SK-N-SH (cell line): Measurements from ENCODE around the gene KRT4. TPM values are rescaled to one million over a fixed set of nuclear protein-coding genes. Genes with fewer than 3 reads are reported as not detected.

Source experiments
- CTCF ChIA-PET: fragments of 300-600, 350-600 bp; formaldehyde crosslinking; extraction: SDS; loops from one replicate; lab custom pipeline; 2021; lab: Yijun Ruan, JAX
- POLR2A ChIA-PET: fragments of 350-600 bp; sonication (Branson Sonifier 250); formaldehyde crosslinking; extraction: SDS; loops from one replicate; lab custom pipeline; 2020; ENCODE audit warnings: antibody characterized with exemption, inconsistent platforms; lab: Yijun Ruan, JAX
- DNase-seq: peaks from one replicate; pipeline ENCODE4 v3.0.0; 2012
- H2AFZ ChIP-seq: fragments of 200-600 bp; sonication (generic); 2 replicates; pipeline ENCODE4 v1.8.1; 2016; ENCODE audit warnings: antibody characterized with exemption, mild to moderate bottlenecking, low read depth
- H3F3A ChIP-seq: fragments of 200-600 bp; sonication (generic); replicated peaks from 2 replicates; pipeline ENCODE3; 2016; ENCODE audit warnings: antibody characterized with exemption, mild to moderate bottlenecking; ENCODE audit not compliant: insufficient read depth
- H3K27ac ChIP-seq, 2 experiments: fragments of 200-500 bp in 1 of 2; fragments of 200-600 bp in 1 of 2; sonication (Bioruptor generic) in 1 of 2; sonication (generic), shearing (Covaris generic) in 1 of 2; 2 replicates each; pipeline versions ENCODE4 v1.5.1 to v1.6.1; 2014 to 2016; ENCODE audit warnings: low read depth in 2 of 2, inconsistent platforms in 1 of 2, low read length in 1 of 2, mild to moderate bottlenecking in 1 of 2, mixed read lengths in 1 of 2
- H3K27me3 ChIP-seq: fragments of 200-600 bp; sonication (generic), shearing (Covaris generic); 2 replicates; pipeline ENCODE4 v1.6.1; 2016; ENCODE audit warnings: mixed run types; ENCODE audit not compliant: insufficient read depth
- H3K36me3 ChIP-seq, 2 experiments: fragments of 200-500 bp in 1 of 2; fragments of 200-600 bp in 1 of 2; sonication (Bioruptor generic) in 1 of 2; sonication (generic) in 1 of 2; replicated peaks in 1 of 2; 2 replicates each; pipeline versions ENCODE3 to v1.5.1; 2014 to 2016; ENCODE audit warnings: low read length in 1 of 2, mild to moderate bottlenecking in 1 of 2; ENCODE audit not compliant: insufficient read depth in 2 of 2, control insufficient read depth in 1 of 2
- H3K4me1 ChIP-seq, 2 experiments: fragments of 200-500 bp in 1 of 2; fragments of 200-600 bp in 1 of 2; sonication (Bioruptor generic) in 1 of 2; sonication (generic), shearing (Covaris generic) in 1 of 2; 2 replicates each; pipeline versions ENCODE4 v1.5.1 to v1.6.1; 2014 to 2016; ENCODE audit warnings: low read depth in 1 of 2, low read length in 1 of 2, mixed run types in 1 of 2; ENCODE audit not compliant: insufficient read depth in 2 of 2, control insufficient read depth in 1 of 2
- H3K4me2 ChIP-seq: fragments of 200-600 bp; sonication (generic), shearing (Covaris generic); 2 replicates; pipeline ENCODE4 v1.6.1; 2017; ENCODE audit warnings: mixed run types
- H3K4me3 ChIP-seq, 2 experiments: fragments of 200-500 bp in 1 of 2; fragments of 200-600 bp in 1 of 2; sonication (Bioruptor generic) in 1 of 2; sonication (generic), shearing (Covaris generic) in 1 of 2; 2 replicates each; pipeline versions ENCODE4 v1.5.1 to v1.8.1; 2014 to 2016; ENCODE audit warnings: low read depth in 2 of 2, inconsistent platforms in 1 of 2, low read length in 1 of 2, mild to moderate bottlenecking in 1 of 2, mixed read lengths in 1 of 2, moderate library complexity in 1 of 2
- H3K79me2 ChIP-seq: fragments of 200-600 bp; sonication (generic); 2 replicates; pipeline ENCODE4 v1.8.1; 2017; ENCODE audit warnings: mild to moderate bottlenecking; ENCODE audit not compliant: insufficient read depth
- H3K9ac ChIP-seq: fragments of 200-600 bp; sonication (generic); 2 replicates; pipeline ENCODE4 v1.6.1; 2017; ENCODE audit warnings: mixed run types
- H3K9me2 ChIP-seq: fragments of 200-600 bp; sonication (generic); 2 replicates; pipeline ENCODE4 v1.6.1; 2017; ENCODE audit warnings: mixed run types
- H3K9me3 ChIP-seq: fragments of 200-600 bp; sonication (generic); 2 replicates; pipeline ENCODE4 v1.6.1; 2017; ENCODE audit warnings: mixed run types, mild to moderate bottlenecking, moderate library complexity
- H4K20me1 ChIP-seq: fragments of 200-600 bp; sonication (generic); 2 replicates; pipeline ENCODE4 v1.6.1; 2017; ENCODE audit warnings: mild to moderate bottlenecking, mixed run types; ENCODE audit not compliant: insufficient read depth
- CHD2 ChIP-seq: fragments of 150-350 bp; IDR thresholded peaks from 2 replicates; pipeline ENCODE4 v1.6.1; 2018; ENCODE audit warnings: low read length; ENCODE audit not compliant: partially characterized antibody
- CTCF ChIP-seq: fragments of 200-600 bp; sonication (generic); IDR thresholded peaks from 2 replicates; pipeline ENCODE4 v1.6.1; 2017; ENCODE audit warnings: antibody characterized with exemption, mild to moderate bottlenecking, moderate library complexity
- EP300 ChIP-seq, 2 experiments: IDR thresholded peaks; 2 replicates each; pipeline versions ENCODE4 v1.4.0 to v1.6.1; 2012; ENCODE audit warnings: borderline replicate concordance in 1 of 2, low read depth in 1 of 2, low read length in 1 of 2
- FOXJ3 ChIP-seq: sonication (generic); formaldehyde crosslinking; IDR thresholded peaks from 2 replicates; pipeline ENCODE4 v1.5.1; 2020; ENCODE audit warnings: mild to moderate bottlenecking, missing genetic modification reagents
- GATA2 ChIP-seq: sonication (generic); formaldehyde crosslinking; IDR thresholded peaks from 2 replicates; pipeline ENCODE4 v1.5.0; 2020; ENCODE audit warnings: mild to moderate bottlenecking, missing genetic modification reagents
- JUND ChIP-seq: IDR thresholded peaks from 2 replicates; pipeline ENCODE4 v1.4.0; 2012
- MEF2A ChIP-seq: IDR thresholded peaks from 2 replicates; pipeline ENCODE4 v1.4.0; 2012; ENCODE audit warnings: low read depth, borderline replicate concordance
- MXI1 ChIP-seq: IDR thresholded peaks from 2 replicates; pipeline ENCODE4 v1.6.1; 2012; ENCODE audit warnings: mild to moderate bottlenecking, low read depth, low read length, improper control_type of control experiment
- NRF1 ChIP-seq: IDR thresholded peaks from 2 replicates; pipeline ENCODE4 v1.6.1; 2012; ENCODE audit warnings: low read depth, mild to moderate bottlenecking, low read length
- PBX3 ChIP-seq: IDR thresholded peaks from 2 replicates; pipeline ENCODE4; 2012
- POLR2AphosphoS5 ChIP-seq: IDR thresholded peaks from 2 replicates; pipeline ENCODE4 v1.6.1; 2012; ENCODE audit warnings: low read depth, low read length
- RAD21 ChIP-seq: IDR thresholded peaks from 2 replicates; pipeline ENCODE4 v1.6.1; 2012; ENCODE audit warnings: mild to moderate bottlenecking, low read length
- REST ChIP-seq: IDR thresholded peaks from 2 replicates; pipeline ENCODE4 v1.6.1; 2012; ENCODE audit warnings: mild to moderate bottlenecking, low read depth, low read length, moderate library complexity
- RXRA ChIP-seq: IDR thresholded peaks from 2 replicates; pipeline ENCODE4 v1.4.0; 2012; ENCODE audit warnings: low read depth, mild to moderate bottlenecking, borderline replicate concordance
- SMC3 ChIP-seq: IDR thresholded peaks from 2 replicates; pipeline ENCODE4 v1.6.1; 2012; ENCODE audit warnings: low read depth, low read length, improper control_type of control experiment
- TCF12 ChIP-seq: IDR thresholded peaks from 2 replicates; pipeline ENCODE4 v1.4.0; 2012
- TEAD4 ChIP-seq: IDR thresholded peaks from 2 replicates; pipeline ENCODE4 v1.4.0; 2012; ENCODE audit warnings: mild to moderate bottlenecking, borderline replicate concordance; ENCODE audit not compliant: insufficient read depth
- USF2 ChIP-seq: fragments of 150-350 bp; IDR thresholded peaks from 2 replicates; pipeline ENCODE4 v1.6.1; 2017; ENCODE audit warnings: antibody characterized with exemption, low read length, low read depth, borderline replicate concordance
- ZBTB33 ChIP-seq: IDR thresholded peaks from 2 replicates; pipeline ENCODE4 v1.4.0; 2012; ENCODE audit warnings: low read depth, borderline replicate concordance
- WGBS: methylation state at CpG from one replicate; pipeline ENCODE4 v1.1.6; 2017; ENCODE audit warnings: low lambda C conversion rate; 5-methylcytosine and 5-hydroxymethylcytosine counted together
- polyA plus RNA-seq, 3 experiments: library from polyadenylated mRNA; depleted of rRNA; stranded (reverse); fragments of >200 nt; gene quantifications; 2 replicates each; pipeline ENCODE4 v1.2.3, GENCODE V29; 2012

KRT4 gene
- polyA plus RNA-seq, 1 of the 3 experiments (the other 2 are of a cell fraction): not detected

- no peak for TF ChIP-seq REST
- TF ChIP-seq PBX3: no peak
- TF ChIP-seq EP300 (IDR thresholded peaks at IDR 0.05; ENCODE audit: borderline replicate concordance in 1 of 2, low read depth in 1 of 2, low read length in 1 of 2): no peak
Measured at GRCh38 chr12:52788876-52789636, 24.9 kb downstream of the KRT4 start (continued).

- Histone ChIP-seq H3K9me3 (no peaks in the 10 kb centered on the region), H3K9ac (no peak overlapping the region), H3K27me3 (peaks cover 21% of the 10 kb centered on the region; the same call in 1 of the 2 replicates), H3K9me2 (no peaks in the 10 kb centered on the region), H3K79me2 (no peaks in the 10 kb centered on the region), H3K36me3 (no peaks in the 10 kb centered on the region), H3K27ac (no peak overlapping the region), H2AFZ (no peak overlapping the region), H3K4me3 (no peak overlapping the region), H3F3A (no peaks in the 10 kb centered on the region), H3K4me2 (no peak overlapping the region), H4K20me1 (no peaks in the 10 kb centered on the region), H3K4me1 (no peaks in the 10 kb centered on the region)
- ChIA-PET POLR2A (no interaction called here), CTCF (no interaction called here)
- TF ChIP-seq SMC3 (no peak), MXI1 (no peak), JUND (no peak), RAD21 (no peak), RXRA (no peak), TCF12 (no peak), POLR2AphosphoS5 (no peak), CHD2 (no peak), TEAD4 (no peak), CTCF (no peak), GATA2 (no peak), USF2 (no peak), MEF2A (no peak), NRF1 (no peak), ZBTB33 (no peak), FOXJ3 (no peak)
- DNase-seq: no peak
- 3% methylated on average over 4 of the region's 6 CpGs for WGBS
Measured at GRCh38 chr12:52788192-52788875, 25.6 kb downstream of the KRT4 start.
